CD4-positive, alpha-beta T cell treated with Interferon gamma for 1 hour (primary cell): Measurements from ENCODE around the gene PXN.
"Not testable (repeated sequence)": the region's sequence is repeated elsewhere in the genome, so short reads cannot be mapped to it uniquely, and the experiment has no call there.

ENCODE experiments used
- DNase-seq: peaks from one replicate; pipeline ENCODE4 v3.0.0-alpha.2; 2020

The PXN gene

GRCh38 chr12:120239776-120240494, 25.6 kb downstream of the PXN start:
- DNase-seq = no peak

GRCh38 chr12:120238839-120239445, 26.6 kb downstream of the PXN start:
- DNase-seq = no peak

- no peak for DNase-seq
Observed at GRCh38 chr12:120238217-120238616, 27.3 kb downstream of the PXN start.

GRCh38 chr12:120237360-120238171, 28.0 kb downstream of the PXN start:
- no peak for DNase-seq

GRCh38 chr12:120236809-120237208, 28.7 kb downstream of the PXN start:
- DNase-seq = not testable (repeated sequence)

- DNase-seq = peak; percentile 26
Observed at GRCh38 chr12:120235369-120236323, 29.9 kb downstream of the PXN start.

- no peak for DNase-seq
Observed at GRCh38 chr12:120234643-120235368, 30.7 kb downstream of the PXN start.

- DNase-seq = peak; percentile 72
Observed at GRCh38 chr12:120231316-120232011, 34.1 kb downstream of the PXN start.

- no peak for DNase-seq
Observed at GRCh38 chr12:120230974-120231315, 34.6 kb downstream of the PXN start.

- DNase-seq = no peak
Observed at GRCh38 chr12:120230326-120230973, 35.1 kb downstream of the PXN start.

GRCh38 chr12:120229487-120230325, 35.8 kb downstream of the PXN start:
- DNase-seq = no peak

GRCh38 chr12:120229071-120229486, 36.5 kb downstream of the PXN start:
- no peak for DNase-seq

- DNase-seq = peak; percentile 83
Observed at GRCh38 chr12:120228291-120229070, 37.0 kb downstream of the PXN start.

GRCh38 chr12:120228041-120228290, 37.6 kb downstream of the PXN start:
- DNase-seq = no peak

GRCh38 chr12:120227233-120228040, 38.1 kb downstream of the PXN start:
- no peak for DNase-seq

GRCh38 chr12:120225852-120226640, 39.5 kb downstream of the PXN start:
- peak; percentile 29 for DNase-seq

- no peak for DNase-seq
Observed at GRCh38 chr12:120225200-120225558, 40.4 kb downstream of the PXN start.
